ENCODE results near the gene TLR4. TPM values are rescaled to one million over a fixed set of nuclear protein-coding genes. Genes with fewer than 3 reads are reported as not detected.

Gene TLR4
- total and polyA plus RNA-seq, 2 of the 4 experiments (the other 2 are of a cell fraction): under 0.01 TPM; not detected in 1

- Histone ChIP-seq H4K8ac (ENCODE audit: low read depth in 2 of 2, low read length in 2 of 2) (no peak overlapping the region), H3K18ac (ENCODE audit: low read depth, low read length) (no peak overlapping the region), H3K9me3 (ENCODE audit: control insufficient read depth, insufficient read depth, low read length) (peaks cover 13% of the 10 kb centered on the region), H2BK15ac (ENCODE audit: low read depth, low read length) (no peak overlapping the region), H3K79me1 (ENCODE audit: low read depth in 1 of 2, low read length in 2 of 2) (no peaks in the 10 kb centered on the region), H4K91ac (ENCODE audit: insufficient read depth, low read depth, low read length) (no peak overlapping the region), H3K9me1 (ENCODE audit: insufficient read depth, low read length) (no peaks in the 10 kb centered on the region), H2BK20ac (ENCODE audit: low read depth, low read length) (no peak overlapping the region), H4K20me1 (ENCODE audit: insufficient read depth, low read length) (no peaks in the 10 kb centered on the region), H3K4me1 (ENCODE audit: control insufficient read depth, insufficient read depth, low read length) (no peaks in the 10 kb centered on the region), H3K4me2 (ENCODE audit: low read depth, low read length) (no peak overlapping the region), H2AK9ac (replicated peaks; ENCODE audit: low read depth, low read length, poor library complexity) (no peak overlapping the region), H2AFZ (replicated peaks; ENCODE audit: low read length, poor library complexity) (no peak overlapping the region), H3K56ac (ENCODE audit: extremely low read depth, insufficient read depth, low read length) (no peak overlapping the region), H3K27ac (ENCODE audit: insufficient read depth, low read length) (no peak overlapping the region), H3K36me3 (ENCODE audit: control insufficient read depth, insufficient read depth, low read length) (no peaks in the 10 kb centered on the region), H3K23ac (ENCODE audit: low read depth, low read length) (no peak overlapping the region), H3K9ac (ENCODE audit: low read depth, low read length) (no peak overlapping the region), H3K27me3 (ENCODE audit: control insufficient read depth, insufficient read depth, low read length) (no peaks in the 10 kb centered on the region), H3K14ac (replicated peaks; ENCODE audit: low read depth, low read length) (no peak overlapping the region), H2AK5ac (ENCODE audit: low read depth, low read length) (no peak overlapping the region), H3K4ac (ENCODE audit: low read depth, low read length) (no peak overlapping the region), H4K5ac (ENCODE audit: low read depth, low read length) (no peak overlapping the region), H2BK5ac (ENCODE audit: low read depth, low read length, poor library complexity, severe bottlenecking) (no peak overlapping the region), H3K4me3 (ENCODE audit: insufficient read depth, low read depth, low read length) (no peak overlapping the region), H2BK120ac (ENCODE audit: low read depth, low read length) (no peak overlapping the region)
- no CpG with 5 or more reads among the region's 3 CpGs for WGBS, 2 experiments (ENCODE audit: extremely low coverage in 2 of 2, insufficient read length in 1 of 2)
- ChIA-PET POLR2A (ENCODE audit: unreplicated experiment) (no interaction called here), CTCF (no interaction called here)
- DNase-seq (no peak), ATAC-seq (ENCODE audit: low read depth) (no peak)
- BruUV-seq (replicated peaks): no TSS peak
- intact Hi-C loops (cut with micrococcal nuclease) (no loop called here), in situ Hi-C loops (cut with MboI; ENCODE audit: low sequenced_read_pairs) (no loop called here), dilution Hi-C loops (cut with HindIII; ENCODE audit: low sequenced_read_pairs, unreplicated experiment) (no loop called here)
- TF ChIP-seq MAFK (IDR thresholded peaks at IDR 0.05; ENCODE audit: low read depth, low read length) (no peak), POLR2A (IDR thresholded peaks at IDR 0.05; ENCODE audit: low read depth, low read length) (no peak), BHLHE40 (IDR thresholded peaks at IDR 0.05; ENCODE audit: low read depth, low read length) (no peak), NFE2L2 (IDR thresholded peaks at IDR 0.05; ENCODE audit: low read depth, low read length) (no peak), FOS (IDR thresholded peaks at IDR 0.05; ENCODE audit: low read depth, low read length) (no peak), CHD1 (IDR thresholded peaks at IDR 0.05; ENCODE audit: low read depth, low read length) (no peak), MXI1 (IDR thresholded peaks at IDR 0.05; ENCODE audit: borderline replicate concordance, low read depth, low read length) (no peak), SMC3 (IDR thresholded peaks at IDR 0.05; ENCODE audit: low read depth, low read length) (no peak)
- TF ChIP-seq, protein P1, sequence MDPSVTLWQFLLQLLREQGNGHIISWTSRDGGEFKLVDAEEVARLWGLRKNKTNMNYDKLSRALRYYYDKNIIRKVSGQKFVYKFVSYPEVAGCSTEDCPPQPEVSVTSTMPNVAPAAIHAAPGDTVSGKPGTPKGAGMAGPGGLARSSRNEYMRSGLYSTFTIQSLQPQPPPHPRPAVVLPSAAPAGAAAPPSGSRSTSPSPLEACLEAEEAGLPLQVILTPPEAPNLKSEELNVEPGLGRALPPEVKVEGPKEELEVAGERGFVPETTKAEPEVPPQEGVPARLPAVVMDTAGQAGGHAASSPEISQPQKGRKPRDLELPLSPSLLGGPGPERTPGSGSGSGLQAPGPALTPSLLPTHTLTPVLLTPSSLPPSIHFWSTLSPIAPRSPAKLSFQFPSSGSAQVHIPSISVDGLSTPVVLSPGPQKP (IDR thresholded peaks at IDR 0.05; ENCODE audit: borderline replicate concordance, low read depth, low read length): no peak
These were observed 40.2 kb downstream of the TLR4 start for GRCh38 chr9:117744369-117744768.
